HCT116 (cell line): ENCODE measurements around the gene ARHGEF9. TPM values are rescaled to one million over a fixed set of nuclear protein-coding genes. Genes with fewer than 3 reads are reported as not detected.

Experiments used
- ATAC-seq: fragments of 200-7000 bp; cut with Tn5 transposase; 2 replicates; pipeline ENCODE4 v1.9.1; 2020; ENCODE audit warnings: mild to moderate bottlenecking, moderate library complexity
- BruUV-seq: library from RNA; stranded (reverse); fragments of 400-500 nt; replicated peaks from 2 replicates; lab custom pipeline; 2021; lab: Mats Ljungman, UMichigan
- CTCF ChIA-PET: fragments of 300-600 bp; sonication (Branson Sonifier 250); formaldehyde crosslinking; loops from one replicate; lab custom pipeline; 2021; ENCODE audit warnings: antibody characterized with exemption; lab: Charles Lee
- POLR2A ChIA-PET: fragments of 300-600, 350-600 bp; sonication (Branson Sonifier 250); formaldehyde crosslinking; loops from one replicate; lab custom pipeline; 2021; ENCODE audit warnings: antibody characterized with exemption; lab: Charles Lee
- RAD21 ChIA-PET, 2 experiments: fragments of 300-600 bp; sonication (Branson Sonifier 250); formaldehyde crosslinking; loops; one replicate each; lab custom pipeline; 2023; ENCODE audit warnings: low total read pairs in 2 of 2; ENCODE audit not compliant: uncharacterized antibody in 2 of 2, unreplicated experiment in 2 of 2, low non-redundant PET in 1 of 2; lab: Charles Lee
- DNase-seq: peaks from one replicate; pipeline ENCODE4 v3.0.0-alpha.2; 2010; ENCODE audit warnings: low read depth, low spot score
- H2AFZ ChIP-seq: fragments of 200-600 bp; shearing (Covaris generic), sonication (generic); 2 replicates; pipeline ENCODE4 v1.6.1; 2017; ENCODE audit warnings: low read depth, mixed run types, mixed read lengths, antibody characterized with exemption, low read length; ENCODE audit not compliant: poor library complexity, severe bottlenecking
- H3K27ac ChIP-seq: 2 replicates; pipeline ENCODE4 v1.5.1; 2012; ENCODE audit warnings: low read depth, low read length
- H3K27me3 ChIP-seq: fragments of 200-600 bp; sonication (generic); 2 replicates; pipeline ENCODE4 v1.6.1; 2016; ENCODE audit warnings: mixed run types, low read length, mixed read lengths; ENCODE audit not compliant: insufficient read depth
- H3K36me3 ChIP-seq, 2 experiments: fragments of 200-500 bp in 1 of 2; fragments of 200-600 bp in 1 of 2; sonication (Bioruptor generic) in 1 of 2; sonication (generic) in 1 of 2; 2 replicates each; pipeline versions ENCODE4 v1.5.1 to v1.6.1; 2014 to 2016; ENCODE audit warnings: low read length in 2 of 2, inconsistent platforms in 1 of 2, mixed read lengths in 1 of 2, mixed run types in 1 of 2; ENCODE audit not compliant: insufficient read depth in 2 of 2, control insufficient read depth in 1 of 2
- H3K4me1 ChIP-seq, 2 experiments: fragments of 200-600 bp in 1 of 2; sonication (generic) in 1 of 2; 2 replicates each; pipeline versions ENCODE4 v1.5.1 to v1.6.1; 2012 to 2017; ENCODE audit warnings: low read length in 2 of 2, inconsistent platforms in 1 of 2, mild to moderate bottlenecking in 1 of 2, mixed read lengths in 1 of 2, mixed run types in 1 of 2, moderate library complexity in 1 of 2; ENCODE audit not compliant: insufficient read depth in 2 of 2, control insufficient read depth in 1 of 2
- H3K4me2 ChIP-seq: fragments of 200-600 bp; sonication (generic); 2 replicates; pipeline ENCODE4 v1.6.1; 2017; ENCODE audit warnings: mixed run types, low read length, mixed read lengths
- H3K4me3 ChIP-seq, 2 experiments: fragments of 200-600 bp in 1 of 2; sonication (generic) in 1 of 2; replicated peaks in 1 of 2; 2 replicates each; pipeline ENCODE4 v1.5.1; 2011 to 2016; ENCODE audit warnings: low read length in 2 of 2, control low read depth in 1 of 2, low read depth in 1 of 2, mild to moderate bottlenecking in 1 of 2, mixed read lengths in 1 of 2, mixed run types in 1 of 2
- H3K79me2 ChIP-seq: fragments of 200-600 bp; sonication (generic); 2 replicates; pipeline ENCODE4 v1.6.1; 2017; ENCODE audit warnings: mild to moderate bottlenecking, mixed run types, low read length, moderate library complexity, mixed read lengths; ENCODE audit not compliant: insufficient read depth
- H3K9ac ChIP-seq: fragments of 200-600 bp; sonication (generic); 2 replicates; pipeline ENCODE4 v1.6.1; 2016; ENCODE audit warnings: low read length, mixed read lengths
- H3K9me2 ChIP-seq: fragments of 200-600 bp; sonication (generic), shearing (Covaris generic); 2 replicates; pipeline ENCODE4 v1.6.1; 2017; ENCODE audit warnings: mixed run types, mild to moderate bottlenecking, moderate library complexity; ENCODE audit not compliant: insufficient read depth
- H3K9me3 ChIP-seq, 2 experiments: fragments of 200-500 bp in 1 of 2; fragments of 200-600 bp in 1 of 2; sonication (Bioruptor generic) in 1 of 2; sonication (generic) in 1 of 2; 2 replicates each; pipeline ENCODE4 v1.6.1; 2014 to 2017; ENCODE audit warnings: low read length in 2 of 2, mixed read lengths in 2 of 2, inconsistent platforms in 1 of 2, low read depth in 1 of 2, mild to moderate bottlenecking in 1 of 2, mixed run types in 1 of 2, moderate library complexity in 1 of 2; ENCODE audit not compliant: control insufficient read depth in 1 of 2, insufficient read depth in 1 of 2
- H4K20me1 ChIP-seq: fragments of 200-600 bp; sonication (generic), shearing (Covaris generic); 2 replicates; pipeline ENCODE4 v1.6.1; 2017; ENCODE audit warnings: mixed run types, mild to moderate bottlenecking, moderate library complexity; ENCODE audit not compliant: insufficient read depth
- ATF3 ChIP-seq: IDR thresholded peaks from 2 replicates; pipeline ENCODE4 v1.6.1; 2012
- CBX3 ChIP-seq: IDR thresholded peaks from 2 replicates; pipeline ENCODE4 v1.6.1; 2012; ENCODE audit warnings: low read depth
- EGR1 ChIP-seq: IDR thresholded peaks from 2 replicates; pipeline ENCODE4 v1.6.1; 2012; ENCODE audit warnings: low read depth
- ELF1 ChIP-seq: IDR thresholded peaks from 2 replicates; pipeline ENCODE4 v1.6.1; 2012; ENCODE audit warnings: low read depth, borderline replicate concordance
- EZH2phosphoT487 ChIP-seq: fragments of 200-600 bp; IDR thresholded peaks from 2 replicates; pipeline ENCODE4 v1.6.1; 2018; ENCODE audit warnings: antibody characterized with exemption, borderline replicate concordance
- FOSL1 ChIP-seq: IDR thresholded peaks from 2 replicates; pipeline ENCODE4 v1.6.1; 2012; ENCODE audit warnings: low read depth
- JUND ChIP-seq: IDR thresholded peaks from 2 replicates; pipeline ENCODE4 v1.6.1; 2012
- POLR2A ChIP-seq: IDR thresholded peaks from 2 replicates; pipeline ENCODE4 v1.7.0; 2011; ENCODE audit warnings: borderline replicate concordance; ENCODE audit not compliant: insufficient read depth, insufficient read length; ENCODE audit errors: extremely low read depth
- SIN3A ChIP-seq: IDR thresholded peaks from 2 replicates; pipeline ENCODE4 v1.6.1; 2012; ENCODE audit warnings: low read depth
- SP1 ChIP-seq: IDR thresholded peaks from 2 replicates; pipeline ENCODE4 v1.6.1; 2012; ENCODE audit warnings: low read depth
- YY1 ChIP-seq: IDR thresholded peaks from 2 replicates; pipeline ENCODE4 v1.6.1; 2011; ENCODE audit warnings: low read length, low read depth, moderate library complexity, mild to moderate bottlenecking; ENCODE audit not compliant: insufficient replicate concordance; ENCODE audit errors: extremely low read depth
- ZBTB33 ChIP-seq: IDR thresholded peaks from 2 replicates; pipeline ENCODE4 v1.6.1; 2011; ENCODE audit warnings: mild to moderate bottlenecking, low read length, moderate library complexity; ENCODE audit not compliant: insufficient replicate concordance; ENCODE audit errors: extremely low read depth
- ZFX ChIP-seq: fragments of 450-650 bp; IDR thresholded peaks from 2 replicates; pipeline ENCODE4 v1.6.1; 2017
- intact Hi-C: fragments of 100-400 bp; cut with micrococcal nuclease; formaldehyde crosslinking; loops from 2 replicates; pipeline ENCODE4 v1.10.0; 2022
- total RNA-seq: library from RNA; stranded (reverse); gene quantifications from one replicate; pipeline ENCODE4 v1.2.1, GENCODE V29; 2021; ENCODE audit not compliant: unreplicated experiment
- TF ChIP-seq, protein P1 (sequence below): IDR thresholded peaks from 2 replicates; pipeline ENCODE4 v1.6.1; 2012
- TF ChIP-seq, protein P2 (sequence below): IDR thresholded peaks from 2 replicates; pipeline ENCODE4 v1.6.1; 2012; ENCODE audit warnings: low read depth

Gene ARHGEF9
- total RNA-seq, 1 experiment from 2014 or later: 15.0 TPM

- TF ChIP-seq ZBTB33: no peak
- TF ChIP-seq CBX3: no peak
- no peak for TF ChIP-seq JUND
- no peak for TF ChIP-seq FOSL1
- TF ChIP-seq POLR2A: no peak
- no peak for TF ChIP-seq ELF1
- TF ChIP-seq SIN3A: no peak
These were observed 127.2 kb downstream of the ARHGEF9 start (continued) for GRCh38 chrX:63657821-63658220.

DNA sequence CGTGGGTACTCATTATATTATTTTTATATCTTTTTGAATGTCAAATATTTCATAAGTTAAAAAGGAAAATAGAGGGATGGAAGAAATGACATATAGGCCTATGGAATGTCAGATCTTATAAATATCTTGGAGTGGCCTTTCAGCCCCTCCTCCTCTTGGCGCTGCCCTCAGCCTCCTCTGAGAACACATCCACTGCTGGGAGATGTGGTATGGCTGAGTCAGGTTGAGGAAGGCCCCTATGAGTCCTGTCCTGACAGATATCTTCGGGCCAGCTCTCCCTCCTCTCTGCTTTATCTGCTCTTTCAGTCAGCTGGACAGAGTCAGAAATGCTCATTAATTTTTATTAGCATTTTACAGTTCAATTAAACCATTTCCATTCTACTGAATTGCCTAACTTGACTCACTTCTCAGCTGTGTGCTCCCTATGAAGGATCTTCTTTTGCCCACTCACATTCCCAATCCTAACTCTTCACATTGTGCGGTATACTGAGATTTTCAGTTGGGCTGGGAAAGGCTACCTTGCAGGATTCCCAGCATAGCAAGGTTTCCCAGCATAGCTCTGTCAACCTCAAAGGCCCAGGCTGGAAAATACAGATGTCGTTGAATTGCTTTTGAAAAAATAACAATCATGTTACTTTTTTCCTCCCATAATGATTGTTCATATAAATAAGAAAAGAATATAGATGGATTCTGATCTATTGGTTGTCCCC lies 128.0 kb downstream of the ARHGEF9 start:
- no peak overlapping the region for H2AFZ ChIP-seq
- no peak for TF ChIP-seq EZH2phosphoT487
- no peak for TF ChIP-seq YY1
- TF ChIP-seq POLR2A: no peak
- TF ChIP-seq ZBTB33: no peak
- TF ChIP-seq, protein P1, sequence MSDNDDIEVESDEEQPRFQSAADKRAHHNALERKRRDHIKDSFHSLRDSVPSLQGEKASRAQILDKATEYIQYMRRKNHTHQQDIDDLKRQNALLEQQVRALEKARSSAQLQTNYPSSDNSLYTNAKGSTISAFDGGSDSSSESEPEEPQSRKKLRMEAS: no peak
- TF ChIP-seq, protein P2, sequence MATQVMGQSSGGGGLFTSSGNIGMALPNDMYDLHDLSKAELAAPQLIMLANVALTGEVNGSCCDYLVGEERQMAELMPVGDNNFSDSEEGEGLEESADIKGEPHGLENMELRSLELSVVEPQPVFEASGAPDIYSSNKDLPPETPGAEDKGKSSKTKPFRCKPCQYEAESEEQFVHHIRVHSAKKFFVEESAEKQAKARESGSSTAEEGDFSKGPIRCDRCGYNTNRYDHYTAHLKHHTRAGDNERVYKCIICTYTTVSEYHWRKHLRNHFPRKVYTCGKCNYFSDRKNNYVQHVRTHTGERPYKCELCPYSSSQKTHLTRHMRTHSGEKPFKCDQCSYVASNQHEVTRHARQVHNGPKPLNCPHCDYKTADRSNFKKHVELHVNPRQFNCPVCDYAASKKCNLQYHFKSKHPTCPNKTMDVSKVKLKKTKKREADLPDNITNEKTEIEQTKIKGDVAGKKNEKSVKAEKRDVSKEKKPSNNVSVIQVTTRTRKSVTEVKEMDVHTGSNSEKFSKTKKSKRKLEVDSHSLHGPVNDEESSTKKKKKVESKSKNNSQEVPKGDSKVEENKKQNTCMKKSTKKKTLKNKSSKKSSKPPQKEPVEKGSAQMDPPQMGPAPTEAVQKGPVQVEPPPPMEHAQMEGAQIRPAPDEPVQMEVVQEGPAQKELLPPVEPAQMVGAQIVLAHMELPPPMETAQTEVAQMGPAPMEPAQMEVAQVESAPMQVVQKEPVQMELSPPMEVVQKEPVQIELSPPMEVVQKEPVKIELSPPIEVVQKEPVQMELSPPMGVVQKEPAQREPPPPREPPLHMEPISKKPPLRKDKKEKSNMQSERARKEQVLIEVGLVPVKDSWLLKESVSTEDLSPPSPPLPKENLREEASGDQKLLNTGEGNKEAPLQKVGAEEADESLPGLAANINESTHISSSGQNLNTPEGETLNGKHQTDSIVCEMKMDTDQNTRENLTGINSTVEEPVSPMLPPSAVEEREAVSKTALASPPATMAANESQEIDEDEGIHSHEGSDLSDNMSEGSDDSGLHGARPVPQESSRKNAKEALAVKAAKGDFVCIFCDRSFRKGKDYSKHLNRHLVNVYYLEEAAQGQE: no peak
- TF ChIP-seq ATF3: no peak
- TF ChIP-seq JUND: no peak
- TF ChIP-seq SIN3A: no peak
- TF ChIP-seq FOSL1: no peak
- no peak for TF ChIP-seq EGR1
- TF ChIP-seq SP1: no peak
- no peak for TF ChIP-seq ZFX
- no peaks in the 10 kb centered on the region for H3K27me3 ChIP-seq
- ChIA-PET POLR2A (no interaction called here), RAD21 (no interaction called here), CTCF (no interaction called here)
- no peaks in the 10 kb centered on the region for H3K9me3 ChIP-seq
- no peak for ATAC-seq
- H3K9me2 ChIP-seq: no peaks in the 10 kb centered on the region
- no peak overlapping the region for H3K9ac ChIP-seq
- no peaks in the 10 kb centered on the region for H3K79me2 ChIP-seq
- intact Hi-C loops: no loop called here
- no peaks in the 10 kb centered on the region for H3K36me3 ChIP-seq
- no peak overlapping the region for H3K4me2 ChIP-seq
- H3K4me1 ChIP-seq: peaks cover 0 to 11% of the 10 kb centered on the region in 2 experiments; a peak in 2 of 4 replicates
- H4K20me1 ChIP-seq: no peaks in the 10 kb centered on the region
- no TSS peak for BruUV-seq
- no peak for DNase-seq
- H3K27ac ChIP-seq: no peak overlapping the region
- no peak overlapping the region for H3K4me3 ChIP-seq
